GM12872 (cell line): ENCODE measurements around the gene DMAP1.

Source experiments
- TF ChIP-seq, protein P1 (sequence below): IDR thresholded peaks from 3 replicates; pipeline ENCODE4 v1.5.1; 2011; ENCODE audit warnings: low read depth, mild to moderate bottlenecking, low read length, moderate library complexity; ENCODE audit not compliant: insufficient read depth

DMAP1 gene

DNA sequence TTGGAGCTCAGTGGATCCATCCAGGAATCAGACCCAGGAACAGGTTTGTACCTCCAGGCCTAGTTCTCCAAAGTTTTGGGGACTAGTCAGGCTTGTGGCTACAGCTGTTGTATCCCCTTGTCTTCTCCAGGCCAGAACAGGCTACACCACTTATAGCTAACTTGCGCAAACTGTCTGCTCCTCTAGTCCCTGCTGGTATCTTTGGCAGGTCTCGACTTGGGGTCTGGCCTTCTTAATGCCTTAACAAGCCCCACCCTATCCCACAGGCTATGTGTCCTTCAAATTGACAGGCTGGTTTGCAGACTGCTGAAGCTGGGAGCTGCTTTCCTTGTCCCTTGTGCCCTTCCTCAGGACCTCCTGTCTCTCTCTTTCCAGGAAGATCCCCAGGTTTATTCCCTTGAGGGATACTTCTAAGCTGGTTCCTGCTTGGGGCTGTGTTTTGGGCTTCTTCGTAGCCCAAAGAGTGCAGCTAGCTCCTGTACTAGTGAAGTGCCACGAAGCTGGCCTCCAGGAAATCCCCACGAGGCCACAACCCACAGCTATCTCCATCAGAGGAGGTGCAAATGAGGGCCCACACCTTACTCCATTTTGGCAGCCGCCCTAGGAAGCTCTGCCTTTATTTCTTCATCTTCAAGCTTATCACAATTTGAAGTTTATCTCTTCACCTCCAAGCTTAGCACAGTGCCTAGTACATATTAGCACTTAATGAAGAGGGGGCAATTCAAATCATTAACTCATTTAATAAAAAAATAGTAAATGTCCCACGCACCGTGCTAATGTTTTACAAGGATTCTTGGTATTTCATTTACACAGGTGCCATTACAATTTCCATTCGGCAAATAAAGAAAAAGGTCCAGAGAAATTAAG is 683 bp upstream of the DMAP1 start:
- TF ChIP-seq, protein P1, sequence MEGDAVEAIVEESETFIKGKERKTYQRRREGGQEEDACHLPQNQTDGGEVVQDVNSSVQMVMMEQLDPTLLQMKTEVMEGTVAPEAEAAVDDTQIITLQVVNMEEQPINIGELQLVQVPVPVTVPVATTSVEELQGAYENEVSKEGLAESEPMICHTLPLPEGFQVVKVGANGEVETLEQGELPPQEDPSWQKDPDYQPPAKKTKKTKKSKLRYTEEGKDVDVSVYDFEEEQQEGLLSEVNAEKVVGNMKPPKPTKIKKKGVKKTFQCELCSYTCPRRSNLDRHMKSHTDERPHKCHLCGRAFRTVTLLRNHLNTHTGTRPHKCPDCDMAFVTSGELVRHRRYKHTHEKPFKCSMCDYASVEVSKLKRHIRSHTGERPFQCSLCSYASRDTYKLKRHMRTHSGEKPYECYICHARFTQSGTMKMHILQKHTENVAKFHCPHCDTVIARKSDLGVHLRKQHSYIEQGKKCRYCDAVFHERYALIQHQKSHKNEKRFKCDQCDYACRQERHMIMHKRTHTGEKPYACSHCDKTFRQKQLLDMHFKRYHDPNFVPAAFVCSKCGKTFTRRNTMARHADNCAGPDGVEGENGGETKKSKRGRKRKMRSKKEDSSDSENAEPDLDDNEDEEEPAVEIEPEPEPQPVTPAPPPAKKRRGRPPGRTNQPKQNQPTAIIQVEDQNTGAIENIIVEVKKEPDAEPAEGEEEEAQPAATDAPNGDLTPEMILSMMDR: no peak

GRCh38 chr1:44217809-44218410 is 4.6 kb downstream of the DMAP1 start:
- TF ChIP-seq, protein P1: peak; percentile 97

DNA sequence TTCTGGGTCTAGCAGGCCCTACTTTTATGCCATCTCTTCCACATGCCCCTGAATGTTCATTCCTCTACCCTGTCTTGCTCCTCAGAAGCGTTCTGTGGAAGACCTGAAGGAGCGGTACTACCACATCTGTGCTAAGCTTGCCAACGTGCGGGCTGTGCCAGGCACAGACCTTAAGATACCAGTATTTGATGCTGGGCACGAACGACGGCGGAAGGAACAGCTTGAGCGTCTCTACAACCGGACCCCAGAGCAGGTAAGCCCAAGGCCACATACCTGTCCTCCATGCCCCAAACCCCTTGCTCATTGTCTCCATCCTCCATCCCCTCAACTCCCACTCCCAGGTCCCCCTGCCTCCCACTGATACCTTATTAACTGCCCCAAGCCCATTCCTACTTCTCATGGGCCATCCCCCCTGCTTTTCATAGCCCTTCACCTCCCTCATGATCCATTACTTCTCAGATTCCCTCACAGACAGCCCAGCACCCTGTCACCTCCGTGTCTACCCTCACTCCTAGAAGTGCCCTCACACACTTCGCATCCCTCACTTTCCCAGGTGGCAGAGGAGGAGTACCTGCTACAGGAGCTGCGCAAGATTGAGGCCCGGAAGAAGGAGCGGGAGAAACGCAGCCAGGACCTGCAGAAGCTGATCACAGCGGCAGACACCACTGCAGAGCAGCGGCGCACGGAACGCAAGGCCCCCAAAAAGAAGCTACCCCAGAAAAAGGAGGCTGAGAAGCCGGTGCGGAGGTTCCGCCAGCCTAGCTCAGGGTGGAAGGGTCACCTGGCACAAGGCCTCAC is 5.4 kb downstream of the DMAP1 start:
- TF ChIP-seq, protein P1: no peak

- TF ChIP-seq, protein P1: no peak
Observed at GRCh38 chr1:44219301-44219626, 6.0 kb downstream of the DMAP1 start.

DNA sequence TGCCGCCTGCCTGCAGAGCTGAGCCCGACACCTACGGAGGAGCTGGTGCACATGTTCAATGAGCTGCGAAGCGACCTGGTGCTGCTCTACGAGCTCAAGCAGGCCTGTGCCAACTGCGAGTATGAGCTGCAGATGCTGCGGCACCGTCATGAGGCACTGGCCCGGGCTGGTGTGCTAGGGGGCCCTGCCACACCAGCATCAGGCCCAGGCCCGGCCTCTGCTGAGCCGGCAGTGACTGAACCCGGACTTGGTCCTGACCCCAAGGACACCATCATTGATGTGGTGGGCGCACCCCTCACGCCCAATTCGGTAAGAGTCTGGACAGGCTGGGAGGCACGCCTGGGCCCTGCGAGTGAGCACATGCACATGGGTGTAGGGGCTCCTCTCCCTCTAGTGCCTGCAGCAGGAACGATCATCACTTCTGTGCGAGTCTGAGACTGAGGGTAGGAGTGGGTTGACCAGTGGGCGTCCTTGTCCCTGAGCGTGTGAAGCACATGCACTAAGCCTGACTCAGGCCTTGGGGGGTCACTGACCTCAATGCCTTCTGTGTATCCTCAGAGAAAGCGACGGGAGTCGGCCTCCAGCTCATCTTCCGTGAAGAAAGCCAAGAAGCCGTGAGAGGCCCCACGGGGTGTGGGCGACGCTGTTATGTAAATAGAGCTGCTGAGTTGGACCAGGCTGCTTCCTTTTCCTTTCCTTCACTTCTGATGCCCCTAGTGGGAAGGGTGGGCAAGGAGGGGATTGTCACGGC is 6.9 kb downstream of the DMAP1 start:
- TF ChIP-seq, protein P1: no peak

- TF ChIP-seq, protein P1: no peak
Observed at GRCh38 chr1:44220755-44221154, 7.5 kb downstream of the DMAP1 start.
